ENCODE data around the gene SBNO2. TPM values are rescaled to one million over a fixed set of nuclear protein-coding genes. Genes with fewer than 3 reads are reported as not detected.
A peak's percentile ranks its signal among the peaks of the same experiment; 100 is the strongest.

The SBNO2 gene
- total and polyA plus RNA-seq, 9 of the 15 experiments (the other 6 are each of a cell fraction or from before 2014, with no cell fraction given), result 0.01 to 46.2 (median 6.7) TPM

GRCh38 chr19:1066251-1066747, 107.8 kb downstream of the SBNO2 start (continued):
- no peak for TF ChIP-seq FOXM1 (IDR thresholded peaks at IDR 0.05; ENCODE audit: low read depth)
- TF ChIP-seq FOXM1 (CRISPR knock-in tag; IDR thresholded peaks at IDR 0.05; ENCODE audit: low read depth), result 0 out of 2 replicates have a peak, but pooled peaks have one; percentile 37
- TF ChIP-seq SP2 (IDR thresholded peaks at IDR 0.05; ENCODE audit: extremely low read depth, low read depth, low read length, poor library complexity, severe bottlenecking), result no peak
- TF ChIP-seq ZNF282 (CRISPR knock-in tag; IDR thresholded peaks at IDR 0.05), result 0 out of 2 replicates have a peak, but pooled peaks have one; percentile 65

GRCh38 chr19:1065606-1066109, 108.4 kb downstream of the SBNO2 start:
- Histone ChIP-seq H2AFZ (ENCODE audit: low read depth, low read length) (no peak overlapping the region), H3K9me3 (replicated peaks; ENCODE audit: control insufficient read depth, insufficient read depth, low read depth, low read length) (no peaks in the 10 kb centered on the region), H3K4me1 (replicated peaks in 1 of 2; ENCODE audit: control insufficient read depth in 2 of 2, insufficient read depth in 2 of 2, low read length in 2 of 2) (peaks cover 9 to 82% of the 10 kb centered on the region in 2 experiments), H3K36me3 (ENCODE audit: control insufficient read depth, insufficient read depth, low read length) (peaks cover 17% of the 10 kb centered on the region; the same call in 2 of the 3 replicates), H3K9me1 (ENCODE audit: control insufficient read depth, insufficient read depth, low read length) (no peaks in the 10 kb centered on the region), H3K4me2 (ENCODE audit: insufficient read depth, low read length) (peak overlapping the region; percentile 1; the same call in 1 of the 2 replicates), H3K4me3 (no peak overlapping the region), H3K27ac (ENCODE audit: extremely low read depth, low read depth, low read length) (no peak overlapping the region), H4K20me1 (replicated peaks; ENCODE audit: control insufficient read depth, insufficient read depth, low read length) (no peaks in the 10 kb centered on the region), H3K9ac (ENCODE audit: insufficient read depth in 1 of 2, low read depth in 2 of 2, low read length in 2 of 2) (peak overlapping the region in 1 of 2 experiments; percentile 85; a peak in 2 of 4 replicates), H3K79me2 (ENCODE audit: control insufficient read depth, insufficient read depth, low read length) (no peaks in the 10 kb centered on the region), H3K27me3 (ENCODE audit: control insufficient read depth in 2 of 2, insufficient read depth in 2 of 2, low read length in 2 of 2) (no peaks in the 10 kb centered on the region)
- ChIA-PET POLR2A (interaction anchor here (0.6 to 1.5 kb wide), 2 partner anchors 17 to 755 kb away, joined by 3 to 5 read pairs; no protein-coding TSS in a partner anchor), CTCF (ENCODE audit: low intra/inter-chr PET ratio) (no interaction called here)
- DNase-seq (ENCODE audit: extremely low read depth in 1 of 4, low spot score in 3 of 4) (no peak), ATAC-seq (no peak), FAIRE-seq (no peak)
- intact Hi-C loops (cut with micrococcal nuclease) (no loop called here), in situ Hi-C loops (cut with MboI) (no loop called here)
- 86% methylated on average over 14 of the region's 17 CpGs for WGBS (ENCODE audit: insufficient coverage, low coverage, missing lambda C conversion rate)
- BruUV-seq (replicated peaks), result no TSS peak
- 0 out of 2 replicates have a peak, but pooled peaks have one; percentile 19 for TF ChIP-seq POLR2A (conservative IDR thresholded peaks at IDR 0.05)
- TF ChIP-seq TFAP4 (CRISPR knock-in tag; IDR thresholded peaks at IDR 0.05; ENCODE audit: borderline replicate concordance), result peak; percentile 56
- no peak for TF ChIP-seq ZNF277 (CRISPR knock-in tag; IDR thresholded peaks at IDR 0.05; ENCODE audit: borderline replicate concordance)
- no peak for TF ChIP-seq ZNF146 (CRISPR knock-in tag; IDR thresholded peaks at IDR 0.05; ENCODE audit: unreplicated experiment)
- TF ChIP-seq BCLAF1 (IDR thresholded peaks at IDR 0.05; ENCODE audit: borderline replicate concordance in 1 of 2, control insufficient read depth in 1 of 2, low read depth in 2 of 2, low read length in 1 of 2), result no peak
- peak; percentile 77 for TF ChIP-seq ZBTB33 (CRISPR knock-in tag; IDR thresholded peaks at IDR 0.05)
- TF ChIP-seq ZNF785 (CRISPR knock-in tag; IDR thresholded peaks at IDR 0.05), result no peak
- no peak for TF ChIP-seq TCF7 (IDR thresholded peaks at IDR 0.05; ENCODE audit: borderline replicate concordance)
